ENCODE results near the gene EPHA10.

GRCh38 chr1:37726751-37727585, 38.0 kb downstream of the EPHA10 start:
- TF ChIP-seq KAT7 (CRISPR knock-in tag; IDR thresholded peaks at IDR 0.05; ENCODE audit: borderline replicate concordance) (no peak), PREB (CRISPR knock-in tag; IDR thresholded peaks at IDR 0.05; ENCODE audit: borderline replicate concordance) (no peak), ARID4B (CRISPR knock-in tag; IDR thresholded peaks at IDR 0.05; ENCODE audit: borderline replicate concordance) (no peak), CTCF (IDR thresholded peaks at IDR 0.05) (no peak), ATF3 (CRISPR knock-in tag; conservative IDR thresholded peaks at IDR 0.05) (no peak), SOX15 (CRISPR knock-in tag; IDR thresholded peaks at IDR 0.05) (no peak), GABPB1 (CRISPR knock-in tag; IDR thresholded peaks at IDR 0.05) (no peak), NFATC4 (CRISPR knock-in tag; IDR thresholded peaks at IDR 0.05) (no peak), IRF1 (CRISPR knock-in tag; IDR thresholded peaks at IDR 0.05) (no peak), ZNF317 (CRISPR knock-in tag; IDR thresholded peaks at IDR 0.05; ENCODE audit: borderline replicate concordance, low read depth) (no peak), ZNF232 (CRISPR knock-in tag; IDR thresholded peaks at IDR 0.05) (no peak), RELA (CRISPR knock-in tag; IDR thresholded peaks at IDR 0.05; ENCODE audit: borderline replicate concordance) (no peak)
- TF ChIP-seq, protein P1, sequence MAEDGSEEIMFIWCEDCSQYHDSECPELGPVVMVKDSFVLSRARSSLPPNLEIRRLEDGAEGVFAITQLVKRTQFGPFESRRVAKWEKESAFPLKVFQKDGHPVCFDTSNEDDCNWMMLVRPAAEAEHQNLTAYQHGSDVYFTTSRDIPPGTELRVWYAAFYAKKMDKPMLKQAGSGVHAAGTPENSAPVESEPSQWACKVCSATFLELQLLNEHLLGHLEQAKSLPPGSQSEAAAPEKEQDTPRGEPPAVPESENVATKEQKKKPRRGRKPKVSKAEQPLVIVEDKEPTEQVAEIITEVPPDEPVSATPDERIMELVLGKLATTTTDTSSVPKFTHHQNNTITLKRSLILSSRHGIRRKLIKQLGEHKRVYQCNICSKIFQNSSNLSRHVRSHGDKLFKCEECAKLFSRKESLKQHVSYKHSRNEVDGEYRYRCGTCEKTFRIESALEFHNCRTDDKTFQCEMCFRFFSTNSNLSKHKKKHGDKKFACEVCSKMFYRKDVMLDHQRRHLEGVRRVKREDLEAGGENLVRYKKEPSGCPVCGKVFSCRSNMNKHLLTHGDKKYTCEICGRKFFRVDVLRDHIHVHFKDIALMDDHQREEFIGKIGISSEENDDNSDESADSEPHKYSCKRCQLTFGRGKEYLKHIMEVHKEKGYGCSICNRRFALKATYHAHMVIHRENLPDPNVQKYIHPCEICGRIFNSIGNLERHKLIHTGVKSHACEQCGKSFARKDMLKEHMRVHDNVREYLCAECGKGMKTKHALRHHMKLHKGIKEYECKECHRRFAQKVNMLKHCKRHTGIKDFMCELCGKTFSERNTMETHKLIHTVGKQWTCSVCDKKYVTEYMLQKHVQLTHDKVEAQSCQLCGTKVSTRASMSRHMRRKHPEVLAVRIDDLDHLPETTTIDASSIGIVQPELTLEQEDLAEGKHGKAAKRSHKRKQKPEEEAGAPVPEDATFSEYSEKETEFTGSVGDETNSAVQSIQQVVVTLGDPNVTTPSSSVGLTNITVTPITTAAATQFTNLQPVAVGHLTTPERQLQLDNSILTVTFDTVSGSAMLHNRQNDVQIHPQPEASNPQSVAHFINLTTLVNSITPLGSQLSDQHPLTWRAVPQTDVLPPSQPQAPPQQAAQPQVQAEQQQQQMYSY (CRISPR knock-in tag; IDR thresholded peaks at IDR 0.05) = no peak
- TF ChIP-seq, protein P2, sequence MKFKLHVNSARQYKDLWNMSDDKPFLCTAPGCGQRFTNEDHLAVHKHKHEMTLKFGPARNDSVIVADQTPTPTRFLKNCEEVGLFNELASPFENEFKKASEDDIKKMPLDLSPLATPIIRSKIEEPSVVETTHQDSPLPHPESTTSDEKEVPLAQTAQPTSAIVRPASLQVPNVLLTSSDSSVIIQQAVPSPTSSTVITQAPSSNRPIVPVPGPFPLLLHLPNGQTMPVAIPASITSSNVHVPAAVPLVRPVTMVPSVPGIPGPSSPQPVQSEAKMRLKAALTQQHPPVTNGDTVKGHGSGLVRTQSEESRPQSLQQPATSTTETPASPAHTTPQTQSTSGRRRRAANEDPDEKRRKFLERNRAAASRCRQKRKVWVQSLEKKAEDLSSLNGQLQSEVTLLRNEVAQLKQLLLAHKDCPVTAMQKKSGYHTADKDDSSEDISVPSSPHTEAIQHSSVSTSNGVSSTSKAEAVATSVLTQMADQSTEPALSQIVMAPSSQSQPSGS (CRISPR knock-in tag; IDR thresholded peaks at IDR 0.05; ENCODE audit: borderline replicate concordance, low read depth) = no peak

All from WTC11 (cell line).